NCI-H226 (cell line): ENCODE results near the gene MCAT.

ENCODE experiments used
- DNase-seq: peaks from one replicate; pipeline ENCODE4 v3.0.0-alpha.2; 2015

MCAT gene

DNA sequence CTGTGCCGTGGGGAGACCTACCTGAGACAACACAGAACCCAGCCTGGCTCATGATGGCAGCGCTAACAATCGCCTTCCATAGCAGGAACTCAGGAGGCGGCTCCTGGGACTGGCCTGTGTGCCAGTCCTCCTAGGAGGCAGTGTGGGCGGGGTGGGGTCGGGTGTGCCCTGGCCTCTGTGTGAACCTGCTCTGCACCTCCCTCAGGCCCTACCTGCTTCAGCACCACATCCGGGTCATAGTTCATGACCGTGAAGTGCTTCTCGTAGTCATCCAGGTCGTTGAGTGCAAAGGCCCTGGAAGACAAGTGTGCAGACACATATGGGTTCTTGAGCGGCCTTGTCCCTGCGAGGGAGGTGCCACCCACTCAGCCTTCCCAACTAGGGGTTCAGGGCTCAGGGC is 28.4 kb upstream of the MCAT start:
- DNase-seq = no peak

DNA sequence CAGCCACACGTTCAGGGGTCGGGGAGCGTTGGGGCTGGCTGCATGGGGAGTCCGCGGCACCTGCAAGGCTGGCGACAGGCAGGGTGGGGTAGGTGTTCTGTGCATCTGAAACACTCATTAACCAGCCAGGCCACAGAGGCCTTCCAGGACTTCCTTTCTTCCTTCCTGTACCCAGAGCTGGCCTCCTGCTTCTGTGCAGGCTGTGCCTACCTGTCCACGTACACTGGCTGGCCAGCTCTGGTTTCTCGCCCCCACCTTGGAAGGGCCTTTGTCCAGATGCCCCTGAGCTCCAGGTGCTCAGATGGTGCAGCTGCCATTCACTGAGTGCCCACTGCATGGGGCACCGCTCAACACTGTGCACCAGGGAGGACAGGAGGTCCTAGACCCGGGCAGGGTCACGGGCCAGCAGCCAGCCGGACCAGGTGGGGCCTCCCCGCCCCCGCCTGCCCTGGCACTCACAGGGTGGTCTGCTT is 27.9 kb upstream of the MCAT start:
- no peak for DNase-seq

DNA sequence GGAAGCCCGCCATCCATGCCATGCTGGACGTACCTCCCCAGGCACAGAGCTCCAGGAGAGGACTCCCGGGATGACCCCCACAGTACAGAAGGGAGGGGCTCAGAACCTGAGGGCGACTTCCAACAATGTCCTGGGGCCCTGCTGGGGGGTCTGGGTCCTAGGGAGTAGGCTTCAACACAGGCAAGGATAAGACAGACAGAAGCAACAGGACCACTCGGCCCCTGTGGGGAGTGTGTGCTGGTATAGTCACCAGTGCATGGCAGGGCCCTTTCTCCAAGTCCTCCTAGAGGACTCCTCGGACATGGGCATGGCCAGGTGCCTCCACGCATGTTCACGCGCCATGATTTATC is 26.9 kb upstream of the MCAT start:
- no peak for DNase-seq

DNA sequence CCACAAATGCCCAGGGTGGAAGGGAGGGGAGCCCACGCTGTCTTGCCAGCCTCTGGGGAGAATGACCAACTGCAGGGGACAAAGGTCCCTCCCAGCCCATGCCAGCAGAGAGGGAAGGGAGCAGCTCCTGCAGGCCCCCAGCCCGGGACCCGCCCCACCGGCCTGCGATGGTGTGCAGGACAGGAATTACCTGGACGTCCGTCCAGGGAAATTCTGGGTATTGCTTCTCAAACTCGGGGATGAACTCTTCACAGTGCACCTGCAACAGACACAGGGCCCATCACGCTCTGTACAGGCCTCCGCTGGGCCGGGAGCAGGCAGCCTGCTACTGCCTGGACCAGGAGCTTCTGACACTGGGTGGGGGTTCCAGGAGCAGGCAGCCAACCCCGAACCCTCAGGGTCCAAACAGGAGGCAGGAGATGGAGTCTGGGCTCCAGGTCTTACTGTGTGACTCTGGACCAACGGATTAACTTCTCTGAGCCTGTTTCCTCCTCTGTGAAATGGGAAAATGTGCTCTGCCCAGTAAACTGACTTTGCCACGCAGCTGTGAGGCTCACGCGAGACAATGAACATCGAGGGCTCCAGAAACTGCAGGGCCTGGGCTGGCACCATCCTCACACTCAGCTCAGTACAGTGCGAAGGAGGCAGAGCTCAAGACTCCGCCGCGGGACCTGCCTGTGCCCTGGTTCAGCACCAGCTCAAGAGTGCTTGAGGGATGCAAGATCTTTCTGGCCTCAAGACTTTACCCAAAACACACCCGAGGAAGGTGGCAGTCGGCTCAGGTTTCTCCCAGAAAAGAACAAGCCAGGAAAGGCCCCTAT is 26.3 kb upstream of the MCAT start:
- no peak for DNase-seq

DNA sequence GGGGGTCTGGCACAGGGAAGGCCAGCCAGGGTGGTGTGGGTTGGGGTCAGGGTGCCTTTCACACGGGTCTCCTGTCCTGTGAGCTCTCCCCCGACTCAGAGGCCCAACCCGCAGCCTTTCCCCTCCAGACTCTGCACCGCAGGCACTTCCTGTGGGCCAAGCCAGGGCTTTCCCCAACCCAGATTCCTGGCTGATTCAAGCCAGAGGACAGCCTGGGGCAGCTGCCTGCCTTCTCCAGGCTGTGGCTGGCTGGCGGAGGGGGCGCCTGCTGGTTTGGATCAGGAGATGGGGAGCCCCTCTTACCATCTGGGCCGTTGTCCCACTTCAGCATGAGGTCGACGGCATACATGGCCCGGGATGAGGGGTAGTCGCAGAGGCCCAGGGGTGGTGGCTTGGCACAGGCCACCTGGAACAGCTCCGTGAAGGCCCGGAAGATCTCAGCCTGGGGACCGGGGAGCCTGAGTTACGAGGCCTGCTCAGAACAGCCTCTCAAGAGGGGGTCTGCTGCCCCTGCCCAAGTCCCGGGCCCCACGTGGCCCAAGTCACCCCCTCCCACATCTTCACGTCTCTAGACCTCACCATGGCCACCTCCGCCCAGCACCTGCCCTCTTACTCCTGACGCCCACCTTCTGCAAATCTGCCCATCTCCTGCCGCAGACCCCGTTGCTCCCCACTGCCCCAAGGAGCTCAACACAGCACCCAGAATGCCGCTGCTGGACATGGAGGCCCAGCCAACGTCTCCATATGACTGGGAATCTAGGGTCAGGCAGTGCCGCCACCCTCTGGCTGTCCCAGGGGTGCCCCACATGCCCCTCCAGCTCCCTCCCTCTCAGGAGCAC is 25.5 kb upstream of the MCAT start:
- peak; percentile 50 for DNase-seq

DNA sequence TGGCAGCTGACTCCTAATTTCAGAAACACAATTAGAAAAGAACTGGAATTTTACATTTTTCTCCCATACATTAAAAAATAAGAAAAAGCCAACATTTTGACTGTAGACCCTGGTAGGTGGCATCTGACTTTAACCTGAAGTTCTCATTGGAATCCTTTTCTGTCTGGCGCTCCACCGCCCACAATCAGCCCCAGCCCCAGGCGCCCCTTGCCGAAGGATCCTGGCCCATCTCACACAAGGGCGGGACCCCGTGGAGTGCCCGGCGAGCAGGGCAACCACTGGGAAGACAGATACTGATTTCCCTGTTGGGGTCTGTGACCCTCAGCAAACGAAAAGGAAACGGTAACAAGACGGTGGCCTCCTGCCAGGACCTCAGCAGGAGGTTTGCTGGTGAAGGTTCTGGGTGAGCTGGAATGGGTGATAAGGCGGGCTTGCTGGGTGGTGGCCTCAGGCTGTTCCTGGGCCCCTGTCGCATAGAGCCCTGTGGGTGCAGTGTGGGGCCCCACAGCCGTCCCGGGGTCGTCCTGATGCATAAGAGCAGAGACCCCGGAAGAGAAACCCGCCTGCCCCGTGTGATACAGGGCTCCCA is 23.9 kb upstream of the MCAT start:
- DNase-seq = no peak

DNA sequence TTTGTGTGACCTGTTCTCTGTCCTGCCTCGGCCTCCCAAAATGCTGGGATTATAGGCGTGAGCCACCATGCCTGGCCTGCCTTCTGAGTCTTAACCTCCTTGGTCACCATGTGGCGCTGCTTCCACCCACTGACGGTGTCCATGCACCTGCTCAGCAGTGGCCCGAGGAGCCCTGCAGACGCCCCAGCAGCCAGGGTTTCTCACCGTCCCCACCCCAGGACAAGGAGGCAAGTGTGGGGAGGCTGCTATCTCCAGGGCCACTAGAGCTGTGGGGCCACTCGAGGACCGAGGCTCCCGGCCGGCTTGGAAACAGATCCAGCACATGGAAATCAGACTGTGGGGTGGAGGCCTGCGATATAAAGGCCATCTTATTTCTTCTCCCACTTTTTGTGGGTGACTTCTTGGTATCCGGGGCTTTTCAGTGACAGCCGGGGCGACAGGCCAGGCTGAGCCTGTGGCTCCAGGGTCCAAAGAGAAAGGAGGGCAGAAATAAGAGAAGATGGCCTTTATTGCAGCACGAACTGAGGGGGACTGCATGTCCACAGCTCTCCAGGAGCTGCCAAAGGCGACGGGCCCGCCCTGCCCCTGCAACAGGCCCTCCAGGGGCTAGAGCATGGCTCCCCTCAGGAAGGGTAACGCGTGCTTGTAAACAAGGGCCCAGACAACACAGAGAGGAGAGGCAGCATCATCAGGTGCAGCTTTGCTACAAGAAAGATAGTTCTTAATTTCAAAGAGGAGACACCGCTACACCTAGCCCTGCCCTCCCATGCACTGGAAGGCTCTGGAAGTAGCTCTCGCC is 23.1 kb upstream of the MCAT start:
- no peak for DNase-seq

DNA sequence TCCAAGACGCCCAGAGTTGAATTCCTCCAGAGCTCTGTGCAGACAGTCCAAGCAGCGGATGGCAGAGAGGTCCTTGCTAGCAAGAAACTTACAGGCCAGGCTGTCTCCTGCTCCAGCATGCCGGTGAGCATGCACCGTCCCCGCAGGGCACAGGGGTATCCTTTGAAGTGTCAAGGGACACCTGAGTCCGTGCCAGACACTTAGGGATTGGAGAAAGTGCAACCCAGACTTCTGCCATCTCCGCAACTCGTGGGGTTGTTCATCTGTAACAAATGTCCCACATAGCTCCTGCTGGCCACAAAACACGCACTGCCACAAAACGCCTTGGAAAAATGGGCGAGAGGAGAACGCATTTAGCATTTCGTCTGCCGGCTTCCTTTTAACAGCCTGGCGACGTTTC is 21.4 kb upstream of the MCAT start:
- DNase-seq = no peak

DNA sequence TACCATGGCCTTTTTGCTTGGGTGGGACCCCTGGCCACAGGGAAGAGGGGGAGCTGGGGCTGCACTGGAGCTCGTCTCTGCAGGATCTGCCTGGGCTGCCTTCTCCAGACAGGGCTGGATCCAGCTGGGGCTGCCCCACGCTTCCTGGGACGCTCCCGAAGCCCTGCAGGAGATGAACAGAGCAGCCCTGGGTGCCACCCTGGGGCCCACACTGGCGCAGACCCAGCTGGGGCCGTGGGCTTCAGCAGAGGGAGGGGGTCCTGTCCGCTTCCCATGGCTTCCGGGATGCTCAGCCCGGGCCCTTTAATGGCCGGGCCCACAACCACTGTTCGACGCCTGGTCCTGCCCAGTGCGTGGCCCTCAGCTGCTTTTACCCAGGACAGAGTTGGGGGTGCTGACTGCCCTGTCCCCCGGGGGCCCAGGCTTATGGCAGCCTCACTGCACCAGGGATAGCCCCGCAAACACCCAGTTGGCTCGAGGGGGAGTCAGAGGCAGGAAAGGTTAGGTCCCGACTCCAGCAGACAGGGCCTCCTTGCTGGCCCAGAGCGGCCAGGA is 20.1 kb upstream of the MCAT start:
- DNase-seq = no peak

DNA sequence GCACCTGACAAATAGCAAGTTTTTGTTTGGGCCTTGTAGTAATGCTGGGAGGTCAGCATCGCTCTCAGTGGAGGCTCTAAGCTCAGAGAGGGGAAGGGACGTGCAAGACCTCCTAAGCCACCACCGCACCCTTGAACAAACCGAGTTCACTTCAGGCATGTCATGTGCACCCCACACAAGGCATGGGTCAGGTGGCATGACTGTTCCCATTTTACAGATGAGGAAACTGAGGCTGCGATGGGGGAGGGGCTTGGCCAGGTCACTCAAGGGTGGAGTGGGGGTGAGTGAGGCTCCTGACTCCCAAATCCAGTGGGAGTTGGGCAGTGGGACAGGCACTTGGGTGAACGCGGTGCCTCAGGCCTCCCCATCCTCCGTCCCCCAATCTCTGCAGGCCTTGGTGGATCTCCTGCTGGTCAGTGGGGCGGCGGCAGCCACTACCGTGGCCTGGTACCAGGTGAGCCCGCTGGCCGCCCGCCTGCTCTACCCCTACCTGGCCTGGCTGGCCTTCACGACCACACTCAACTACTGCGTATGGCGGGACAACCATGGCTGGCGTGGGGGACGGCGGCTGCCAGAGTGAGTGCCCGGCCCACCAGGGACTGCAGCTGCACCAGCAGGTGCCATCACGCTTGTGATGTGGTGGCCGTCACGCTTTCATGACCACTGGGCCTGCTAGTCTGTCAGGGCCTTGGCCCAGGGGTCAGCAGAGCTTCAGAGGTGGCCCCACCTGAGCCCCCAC is 19.4 kb upstream of the MCAT start:
- DNase-seq = no peak

DNA sequence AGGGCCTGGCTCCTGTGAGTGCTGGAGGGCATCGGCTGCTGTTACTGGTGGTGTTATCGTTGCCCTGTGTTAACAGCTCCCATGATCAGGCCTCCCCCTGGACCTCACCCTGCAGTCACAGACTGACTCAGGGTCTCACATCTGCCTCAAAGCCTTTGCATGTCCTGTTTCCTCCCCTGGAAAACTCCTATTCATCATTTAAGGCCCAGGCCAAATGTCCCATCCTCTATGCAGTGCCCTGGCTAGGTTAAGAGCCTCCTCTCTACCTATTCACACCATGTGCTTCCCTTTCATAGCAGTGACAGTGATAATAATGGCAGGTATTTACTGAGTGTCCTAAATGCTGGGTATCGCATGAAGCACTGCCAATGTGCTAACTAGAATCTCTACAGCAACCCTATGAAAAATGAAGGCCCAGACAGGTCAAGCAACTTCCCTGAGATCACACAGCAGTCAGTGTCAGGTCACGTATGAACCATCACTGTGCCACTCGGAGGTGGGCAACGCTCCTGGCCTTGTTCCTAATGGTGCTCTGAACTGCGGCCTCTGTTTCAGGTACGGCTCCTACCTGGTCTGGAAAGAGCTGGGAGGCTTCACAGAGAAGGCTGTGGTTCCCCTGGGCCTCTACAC is 17.4 kb upstream of the MCAT start:
- no peak for DNase-seq

DNA sequence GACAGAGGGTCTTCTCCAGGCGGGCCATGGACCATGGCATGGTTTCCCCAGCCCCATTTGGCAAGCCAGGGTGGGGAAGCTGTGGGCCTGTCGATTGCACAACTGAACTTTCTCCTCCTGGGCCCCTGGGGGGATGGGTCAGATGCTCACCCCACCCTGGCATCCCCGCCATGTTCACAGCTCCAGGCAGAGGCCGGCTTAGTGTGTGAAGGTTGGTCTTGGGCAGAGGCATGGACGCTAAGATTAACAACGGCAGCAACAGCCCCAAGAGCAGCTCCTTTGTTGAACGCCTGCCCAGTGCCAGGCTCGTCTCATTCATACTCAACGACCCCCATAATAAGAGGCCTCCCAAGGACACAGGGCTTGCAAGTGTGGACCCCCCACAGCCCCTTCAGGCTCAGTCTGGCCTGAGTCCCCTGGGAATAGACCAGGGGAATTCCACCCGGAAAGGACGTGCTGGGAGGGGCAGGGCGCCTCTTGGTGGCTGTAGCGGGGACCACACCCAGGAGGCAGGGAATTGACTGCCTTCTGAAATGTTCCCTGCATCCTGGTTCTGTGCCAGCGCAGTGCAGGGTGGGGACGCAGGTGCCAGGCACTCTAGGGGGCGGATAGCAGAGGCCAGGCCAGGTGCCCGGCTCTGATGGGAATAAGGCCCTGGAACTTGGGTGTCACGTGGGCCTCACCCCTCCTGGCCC is 16.4 kb upstream of the MCAT start:
- no peak for DNase-seq

DNA sequence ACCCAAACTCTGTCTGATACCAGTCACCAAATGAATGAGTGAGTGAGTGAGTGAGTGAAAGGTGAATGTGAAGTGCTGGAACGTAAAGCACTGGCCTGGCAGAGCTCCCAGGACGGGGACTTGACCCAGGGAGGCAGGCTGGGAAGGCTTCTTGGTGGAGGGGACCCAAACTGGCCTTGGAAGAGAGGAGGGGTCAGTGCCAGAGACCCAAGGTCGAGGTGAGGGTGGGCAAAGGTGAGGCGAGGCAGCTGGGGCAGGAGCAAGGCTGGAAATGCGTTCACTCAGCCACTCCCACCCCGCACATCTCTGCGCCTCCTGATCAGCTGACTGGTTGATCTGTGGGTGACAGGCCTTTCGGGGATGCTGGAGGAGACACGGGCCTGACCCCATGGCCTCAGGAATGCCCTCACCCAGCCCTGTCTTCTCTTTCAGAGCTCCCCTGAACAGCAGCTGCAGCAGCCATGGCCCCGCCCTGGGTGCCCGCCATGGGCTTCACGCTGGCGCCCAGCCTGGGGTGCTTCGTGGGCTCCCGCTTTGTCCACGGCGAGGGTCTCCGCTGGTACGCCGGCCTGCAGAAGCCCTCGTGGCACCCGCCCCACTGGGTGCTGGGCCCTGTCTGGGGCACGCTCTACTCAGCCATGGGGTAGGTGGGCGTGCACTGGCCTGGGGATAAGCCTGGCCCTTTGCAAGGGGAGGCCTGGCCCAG is 15.7 kb upstream of the MCAT start:
- no peak for DNase-seq

DNA sequence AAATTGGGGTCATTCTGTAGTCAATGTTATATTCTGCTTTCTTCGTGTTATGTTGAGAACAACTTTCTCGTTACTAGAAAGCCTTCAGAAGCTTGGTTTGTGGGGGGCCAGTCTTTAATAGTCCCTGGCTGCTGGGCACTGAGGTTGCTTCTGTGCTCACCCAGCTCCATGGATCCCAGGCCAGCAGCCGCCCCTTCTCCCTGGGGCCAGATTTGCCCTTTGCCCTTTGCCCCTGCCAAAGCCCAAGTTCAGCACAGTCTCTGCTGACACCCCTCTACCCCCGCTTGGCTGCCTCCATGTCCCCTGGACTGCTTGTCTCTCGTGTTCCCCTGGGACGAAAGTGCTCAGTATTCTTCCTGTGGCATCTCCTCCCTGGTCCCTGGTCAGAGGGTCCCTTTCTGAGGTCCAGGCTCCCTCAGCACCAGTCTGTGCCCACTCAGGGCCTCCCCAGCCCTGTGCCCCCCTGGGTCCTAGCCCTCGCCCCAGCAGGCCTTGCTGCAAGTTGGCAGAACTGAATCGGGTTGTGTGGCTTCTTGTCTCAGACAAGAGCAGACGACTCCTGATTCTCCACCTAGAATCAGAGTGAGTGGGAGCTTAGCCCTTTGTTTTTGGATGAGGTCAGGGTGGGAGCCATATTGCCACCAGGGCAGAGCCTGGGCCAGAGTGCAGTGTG is 14.8 kb upstream of the MCAT start:
- no peak for DNase-seq

DNA sequence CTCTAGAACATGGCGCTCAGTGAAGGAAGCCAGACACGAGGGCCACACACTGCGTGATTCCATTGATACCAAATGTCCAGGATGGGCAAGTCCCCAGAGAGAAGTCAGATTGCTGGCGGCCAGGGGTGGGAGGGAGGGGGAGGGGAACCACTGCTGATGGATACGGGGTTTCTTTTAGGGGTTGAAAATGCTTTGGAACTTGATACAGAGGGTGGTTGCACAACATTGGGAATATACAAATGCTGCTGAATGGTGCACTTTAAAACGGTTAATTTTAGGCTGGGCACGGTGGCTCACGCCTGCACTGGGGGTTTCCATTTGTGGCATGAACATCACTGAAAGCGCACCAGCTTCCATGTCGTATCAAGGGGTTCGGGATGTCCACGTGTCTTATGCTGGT is 13.2 kb upstream of the MCAT start:
- DNase-seq = no peak

DNA sequence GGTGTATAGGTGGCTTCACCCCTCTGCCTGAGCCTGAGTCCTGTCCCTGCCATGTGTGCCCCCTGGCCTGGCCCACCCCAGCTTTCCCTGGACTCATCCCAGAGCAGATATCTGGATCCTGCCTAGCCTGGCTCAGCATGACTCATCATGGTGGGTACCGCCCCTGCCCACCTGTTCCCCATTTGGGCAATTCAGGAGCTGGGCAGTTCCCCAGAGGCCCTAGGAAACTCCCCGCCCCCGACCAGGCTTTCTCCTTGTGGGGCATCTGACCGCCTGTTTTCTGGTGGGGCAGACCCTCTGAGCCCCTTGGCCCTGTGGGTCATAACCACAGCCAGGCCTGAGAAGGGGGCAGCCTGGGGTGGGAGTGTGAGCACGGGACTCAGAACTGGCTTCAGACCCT is 12.6 kb upstream of the MCAT start:
- peak; percentile 5 for DNase-seq

DNA sequence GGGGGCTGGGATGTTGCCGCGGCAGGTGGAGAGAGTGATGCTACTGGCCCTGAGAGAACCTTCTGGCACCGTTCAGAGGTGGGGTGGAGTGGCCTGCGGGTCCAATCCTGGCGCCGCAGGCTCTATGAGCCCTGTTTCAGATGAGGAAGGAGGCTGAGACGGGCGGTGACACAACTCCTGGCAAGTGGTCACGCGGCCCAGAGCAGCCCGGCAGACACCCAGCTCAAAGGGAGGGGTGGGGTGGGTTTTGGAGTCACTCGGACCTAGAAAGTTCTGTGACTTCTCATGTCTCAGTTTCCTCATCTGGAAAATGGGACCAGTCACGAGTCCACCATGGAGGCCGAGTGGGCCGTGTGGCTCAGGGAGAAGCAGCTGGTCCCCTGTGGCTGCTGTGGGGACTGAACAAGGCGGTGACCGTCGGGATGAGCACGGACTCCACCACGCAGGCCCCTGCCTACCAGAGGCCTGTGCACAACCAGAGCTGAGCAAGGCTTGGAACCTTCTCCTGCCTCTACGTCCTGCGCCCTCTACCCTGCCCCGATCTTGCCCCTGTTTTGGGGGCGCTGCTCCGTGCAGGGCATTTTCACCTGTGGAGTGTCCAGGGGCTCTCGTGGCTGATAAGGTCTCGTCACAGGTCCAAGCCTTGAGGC is 11.8 kb upstream of the MCAT start:
- DNase-seq = no peak

DNA sequence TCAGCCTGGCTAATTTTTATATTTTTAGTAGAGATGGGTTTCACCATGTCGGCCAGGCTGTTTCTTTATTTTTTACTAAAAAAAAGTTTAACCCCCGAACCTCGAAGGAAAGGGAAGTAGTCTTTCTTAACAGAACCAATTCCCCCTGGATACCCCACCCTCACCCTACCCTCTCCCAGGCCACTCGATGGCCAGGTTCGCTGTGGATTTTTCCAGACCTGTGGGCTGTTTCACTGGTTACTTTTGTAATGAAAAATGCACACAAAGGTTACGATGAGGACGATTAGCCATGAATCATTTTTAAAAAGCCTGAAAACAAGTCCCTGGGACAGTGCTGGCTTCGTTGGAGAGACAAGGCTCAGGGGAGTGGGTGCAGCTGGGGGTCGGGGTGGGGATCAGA is 10.7 kb upstream of the MCAT start:
- DNase-seq = no peak
